HG03521 (cell line): ENCODE measurements around the gene TCEANC2.
"Not testable (repeated sequence)": the region's sequence is repeated elsewhere in the genome, so short reads cannot be mapped to it uniquely, and the experiment has no call there.

Experiments used
- ATAC-seq: cut with Tn5 transposase; IDR thresholded peaks from one replicate; pipeline ENCODE4 v1.9.1; 2021; ENCODE audit warnings: mild to moderate bottlenecking, moderate library complexity; ENCODE audit not compliant: unreplicated experiment

Gene TCEANC2

DNA sequence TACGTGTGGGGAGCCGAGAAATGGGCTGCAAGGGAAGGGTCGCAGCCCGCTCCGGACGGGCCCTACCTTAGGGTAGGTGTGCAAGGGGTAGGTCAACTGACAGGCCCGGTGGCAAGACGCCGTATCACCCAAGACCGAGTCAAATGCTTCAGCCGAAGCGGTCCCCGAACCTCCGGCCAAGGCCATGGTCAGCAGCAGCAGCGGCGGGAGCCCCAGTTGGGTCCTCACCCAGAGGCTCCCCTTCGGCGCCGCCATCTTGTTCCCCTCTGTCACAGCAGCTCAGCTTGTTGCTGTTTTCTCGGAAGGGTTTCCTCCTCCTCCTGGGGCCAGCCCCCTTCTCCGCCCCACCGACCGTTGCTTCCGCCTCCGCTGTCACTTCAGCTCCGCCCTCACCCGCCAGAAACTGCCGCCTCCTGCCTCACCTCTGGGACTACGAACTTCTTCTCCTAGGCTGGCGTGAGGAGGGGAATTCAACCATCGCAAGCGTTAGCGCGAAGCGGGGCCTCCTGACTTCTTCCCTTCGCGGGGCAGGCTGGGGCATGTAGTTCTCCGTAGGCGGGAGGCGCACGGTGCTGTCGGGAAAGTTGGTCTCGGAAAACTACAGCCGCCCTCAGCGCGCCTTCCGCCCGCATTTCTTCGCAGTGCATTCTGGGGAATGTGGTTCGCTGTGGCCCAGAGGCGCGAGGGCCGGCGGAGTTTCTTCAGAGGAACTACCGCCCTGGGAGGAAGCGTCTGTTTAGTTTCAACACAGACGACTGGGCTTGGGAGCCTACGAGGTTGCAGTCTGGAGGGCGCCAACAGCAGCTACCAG is at the start of gene TCEANC2, which contains the start of gene TMEM59:
TCEANC2 (plus strand) TSS at position 675 of the 811 bp plus-strand sequence. CDS start 815 bp downstream, outside the sequence.
TMEM59 (minus strand) TSS at position 271 of the 811 bp plus-strand sequence; CDS start at position 255, 16 bp downstream.
- peak; percentile 90 for ATAC-seq

DNA sequence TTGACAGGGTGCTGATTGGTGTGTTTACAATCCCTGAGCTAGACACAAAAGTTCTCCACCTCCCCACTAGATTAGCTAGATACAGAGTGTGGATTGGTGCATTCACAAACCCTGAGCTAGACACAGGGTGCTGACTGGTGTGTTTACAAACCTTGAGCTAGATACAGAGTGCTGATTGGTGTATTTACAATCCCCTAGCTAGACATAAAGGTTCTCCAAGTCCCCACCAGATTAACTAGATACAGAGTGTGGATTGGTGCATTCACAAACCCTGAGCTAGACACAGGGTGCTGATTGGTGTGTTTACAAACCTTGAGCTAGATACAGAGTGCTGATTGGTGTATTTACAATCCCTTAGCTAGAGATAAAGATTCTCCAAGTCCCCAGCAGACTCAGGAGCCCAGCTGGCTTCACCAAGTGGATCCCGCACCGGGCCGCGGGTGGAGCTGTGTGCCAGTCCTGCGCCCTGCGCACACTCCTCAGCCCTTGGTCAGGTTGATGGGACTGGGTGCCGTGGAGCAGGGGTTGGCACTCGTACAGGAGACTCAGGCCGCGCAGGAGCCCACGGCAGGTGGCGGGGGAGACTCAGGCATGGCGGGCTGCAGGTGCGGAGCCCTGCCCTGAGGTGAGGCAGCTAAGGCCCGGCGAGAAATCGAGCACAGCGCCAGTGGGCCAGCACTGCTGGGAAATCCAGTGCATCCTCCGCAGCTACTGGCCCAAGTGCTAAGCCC is 49.5 kb upstream of the TCEANC2 start:
- not testable (repeated sequence) for ATAC-seq

DNA sequence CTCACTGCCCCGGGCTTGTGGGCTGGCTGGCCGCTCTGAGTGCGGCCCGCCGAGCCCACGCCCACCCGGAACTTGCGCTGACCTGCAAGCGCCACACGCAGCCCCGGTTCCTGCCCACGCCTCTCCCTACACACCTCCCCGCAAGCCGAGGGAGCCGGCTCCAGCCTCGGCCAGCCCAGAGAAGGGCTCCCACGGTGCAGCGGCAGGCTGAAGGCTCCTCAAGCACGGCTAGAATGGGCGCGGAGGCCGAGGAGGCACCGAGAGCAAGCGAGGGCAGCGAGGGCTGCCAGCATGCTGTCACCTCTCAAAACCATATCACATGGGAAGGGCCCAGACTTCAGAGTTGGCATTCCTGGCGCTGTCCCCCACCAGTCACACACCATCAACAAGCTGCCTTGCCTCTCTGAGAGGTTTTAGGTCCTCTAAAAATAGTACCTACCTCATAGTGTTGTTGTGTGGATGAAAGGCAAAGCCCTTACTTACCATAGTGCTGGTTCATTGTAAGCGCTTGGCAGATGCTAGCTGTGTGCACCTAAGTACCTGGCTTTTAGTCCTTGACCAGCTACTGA is 48.8 kb upstream of the TCEANC2 start:
- no peak for ATAC-seq

DNA sequence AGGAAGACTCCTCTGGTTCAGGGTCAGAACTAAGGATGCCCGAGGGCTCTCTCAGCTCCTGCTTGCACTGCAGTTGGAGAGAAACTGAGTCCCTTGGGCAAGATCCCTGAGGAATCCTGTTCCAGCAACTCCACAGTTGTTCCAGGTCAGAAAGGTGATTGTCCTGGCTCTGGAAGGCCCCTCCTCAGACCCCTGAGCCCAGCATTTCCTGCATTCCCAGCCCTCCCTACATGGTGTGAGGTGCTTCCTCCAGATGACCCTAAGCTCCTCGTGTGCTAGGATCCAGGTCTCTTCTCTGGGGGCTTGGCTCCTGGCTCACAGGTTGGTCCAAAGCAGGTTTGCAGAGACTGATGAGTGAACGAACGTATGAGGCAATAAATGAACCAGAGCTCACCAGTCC is 46.9 kb upstream of the TCEANC2 start:
- ATAC-seq, result no peak

DNA sequence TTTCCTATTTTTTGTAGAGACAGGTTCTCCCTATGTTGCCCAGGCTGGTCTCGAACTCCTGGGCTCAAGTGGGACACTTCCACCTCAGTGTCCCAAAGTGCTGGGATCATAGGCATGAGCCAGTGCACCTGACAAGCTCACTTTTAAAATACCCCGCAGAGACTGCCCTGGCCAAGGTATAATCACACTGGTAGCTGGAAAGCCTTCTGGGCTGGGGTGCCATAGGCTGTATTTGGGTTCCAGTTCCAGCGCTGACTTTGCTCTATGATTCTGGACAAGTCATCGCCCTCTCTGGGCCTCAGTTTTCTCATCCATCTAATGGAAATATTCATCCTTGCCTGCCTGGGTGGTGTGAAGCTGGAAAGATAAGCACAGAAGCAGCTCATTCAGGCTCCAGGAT is 45.8 kb upstream of the TCEANC2 start:
- ATAC-seq, result no peak

DNA sequence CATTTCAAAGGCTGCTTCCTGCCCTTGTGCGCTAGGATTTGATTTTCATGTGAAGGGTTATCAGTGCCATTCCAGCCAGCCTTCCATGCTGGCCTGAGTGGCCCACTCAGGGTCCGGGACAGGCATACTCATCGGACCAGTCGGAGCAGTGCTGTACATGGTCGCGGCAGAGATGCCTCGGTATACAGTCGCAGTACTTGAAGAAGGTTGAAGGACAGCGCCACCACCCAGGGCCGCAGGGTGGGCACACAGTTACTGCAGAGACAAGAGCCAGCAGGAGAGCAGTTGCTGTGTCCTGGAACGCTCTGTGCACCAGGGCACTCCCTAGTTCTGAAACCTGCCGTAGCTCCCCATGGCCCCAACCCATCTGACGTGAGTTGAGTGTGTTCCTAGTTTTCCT is 44.5 kb upstream of the TCEANC2 start:
- no peak for ATAC-seq

DNA sequence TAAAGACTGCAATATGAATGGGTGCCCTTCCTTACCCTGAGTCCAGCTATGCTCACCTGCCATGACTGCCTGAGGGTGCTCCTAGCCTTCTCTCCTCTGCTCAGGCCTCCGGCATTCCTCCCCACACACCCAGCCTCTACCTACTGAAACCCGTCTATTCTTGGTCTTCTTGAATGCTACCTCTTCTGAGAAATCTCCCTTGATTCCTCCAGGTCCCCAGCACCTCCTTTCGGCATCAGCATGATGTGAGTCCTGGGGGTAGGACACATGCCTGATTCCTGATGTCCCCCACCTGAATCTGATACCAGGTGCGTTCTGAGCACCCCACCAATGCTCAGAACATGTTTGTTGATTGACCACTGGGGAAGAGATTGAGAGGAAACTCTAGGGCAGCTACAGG is 44.0 kb upstream of the TCEANC2 start:
- no peak for ATAC-seq

DNA sequence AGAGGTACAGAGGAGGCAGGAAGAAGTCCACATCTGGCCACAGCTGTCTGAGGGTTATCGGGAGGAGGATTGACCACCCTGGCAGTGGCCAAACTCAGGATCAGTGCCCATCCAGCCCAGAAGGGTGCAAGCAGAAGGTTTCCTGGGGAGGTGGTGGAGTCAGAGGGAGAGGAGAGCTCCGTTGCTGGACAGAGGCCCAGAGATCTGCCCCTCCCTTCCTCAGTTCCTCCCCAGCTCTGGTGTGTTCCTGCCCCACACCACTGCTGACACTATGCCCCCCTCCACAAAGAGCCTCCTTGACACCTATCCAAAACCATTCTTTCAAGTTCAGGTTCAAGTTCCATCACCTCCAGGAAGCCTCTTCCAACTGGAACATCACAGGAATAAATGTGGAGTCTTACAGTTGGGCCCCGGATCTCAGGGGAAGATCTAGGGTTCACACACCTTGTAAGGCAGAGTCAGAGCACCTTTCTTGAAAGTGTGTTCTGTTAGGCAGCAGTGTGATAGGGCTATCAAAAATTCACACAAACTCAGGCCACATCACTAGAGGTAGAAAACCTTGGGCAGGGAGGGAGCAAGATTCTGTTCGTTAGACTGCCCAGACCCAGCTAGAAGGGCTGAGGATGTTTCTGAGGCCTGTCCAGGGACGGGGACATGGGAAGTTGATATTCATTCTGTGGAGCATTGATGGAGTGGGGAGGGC is 42.8 kb upstream of the TCEANC2 start:
- ATAC-seq, result no peak

DNA sequence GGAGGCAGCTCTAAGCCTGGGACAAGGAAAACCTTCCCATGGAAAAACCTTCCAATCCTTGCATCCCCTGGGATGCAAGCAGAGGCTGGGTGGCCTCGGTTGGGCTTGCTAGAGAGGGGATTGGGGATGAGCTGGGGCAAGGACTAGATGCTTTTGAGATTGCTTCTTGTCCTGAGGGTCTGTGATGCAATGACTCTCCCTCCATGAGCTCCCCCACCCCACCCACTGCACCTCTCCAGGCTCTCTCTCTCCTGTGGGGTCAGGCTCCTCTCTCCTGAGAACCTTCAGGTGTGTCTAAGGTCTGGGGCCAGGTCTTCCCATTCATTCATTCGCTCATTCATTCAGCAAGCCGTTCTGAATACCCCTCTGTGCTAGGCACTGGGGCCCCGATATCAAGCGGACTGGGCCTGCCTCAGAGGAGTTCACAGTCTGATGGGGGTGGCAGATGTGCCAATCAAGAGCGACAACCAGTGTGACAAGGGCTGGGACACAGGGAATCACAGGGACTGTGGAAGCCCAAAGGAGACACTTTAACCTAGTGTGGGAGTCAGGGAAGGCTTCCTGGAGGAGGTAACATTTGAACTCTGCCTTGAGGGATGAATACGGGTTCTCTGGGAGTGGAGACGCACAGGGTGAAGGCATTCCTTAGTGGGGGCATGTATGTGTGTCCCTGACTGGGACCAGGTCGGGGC is 41.9 kb upstream of the TCEANC2 start:
- ATAC-seq, result no peak

DNA sequence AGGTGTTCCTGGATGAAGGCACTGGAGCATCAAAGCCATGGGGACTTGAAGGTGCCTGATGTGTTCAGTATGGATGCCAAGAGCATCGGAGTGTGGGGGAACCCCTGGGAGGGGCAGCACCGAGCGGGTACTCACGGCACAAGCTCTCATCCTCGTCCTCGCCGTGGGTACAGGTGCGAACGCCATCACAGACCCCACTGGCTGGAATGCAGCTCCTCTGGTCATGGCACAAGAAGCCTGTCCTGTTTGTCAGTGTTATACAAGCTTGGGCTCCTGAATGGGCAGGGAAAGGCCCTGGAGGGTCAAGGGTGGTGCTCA is 41.4 kb upstream of the TCEANC2 start:
- no peak for ATAC-seq

DNA sequence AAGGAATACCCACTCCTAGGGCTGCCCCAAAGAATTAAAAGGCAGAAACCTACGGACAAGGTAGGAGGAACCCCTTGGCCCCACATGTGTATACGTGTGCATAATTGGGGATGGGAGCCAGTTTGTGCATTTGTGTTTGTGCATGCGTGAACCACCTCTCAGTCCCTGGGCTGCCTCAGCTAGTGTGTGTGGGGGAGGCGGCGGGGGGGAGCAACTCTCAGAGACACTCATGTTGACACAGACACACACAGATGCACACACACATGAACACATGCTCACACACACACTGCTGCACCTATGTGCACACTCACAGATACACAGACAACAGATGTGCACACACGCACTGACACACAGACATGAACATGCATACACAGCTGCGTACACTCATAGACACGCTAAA is 40.5 kb upstream of the TCEANC2 start:
- no peak for ATAC-seq

DNA sequence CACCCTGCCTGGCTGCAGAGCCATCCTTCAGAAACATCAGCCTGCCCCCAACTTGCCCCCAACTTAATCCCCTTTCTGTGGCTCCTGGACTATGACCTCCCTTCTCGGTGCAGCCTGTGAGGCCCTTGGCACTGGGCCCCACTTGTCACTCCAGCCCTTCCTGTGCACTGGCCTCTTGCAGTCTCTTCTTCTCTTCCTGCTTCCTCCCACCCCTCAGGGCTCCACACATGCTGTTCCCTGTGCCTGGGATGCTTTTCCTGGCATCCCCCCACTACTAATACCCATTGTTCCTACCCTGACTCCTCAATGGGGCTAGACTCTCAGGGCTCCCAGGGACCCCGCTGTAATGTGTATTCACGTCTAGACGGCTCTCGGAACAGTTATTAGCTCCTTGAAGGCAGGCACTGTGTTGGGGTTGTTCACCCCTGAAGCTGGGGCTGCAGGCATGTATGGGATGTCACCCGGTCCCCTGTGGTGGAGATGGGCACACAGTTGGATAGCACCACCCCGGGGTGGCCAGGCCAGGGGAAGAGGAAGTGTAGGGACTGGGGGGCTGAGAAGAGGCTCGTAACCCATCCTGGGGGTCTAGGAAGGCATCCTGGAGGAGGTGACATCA is 39.9 kb upstream of the TCEANC2 start:
- ATAC-seq, result no peak

DNA sequence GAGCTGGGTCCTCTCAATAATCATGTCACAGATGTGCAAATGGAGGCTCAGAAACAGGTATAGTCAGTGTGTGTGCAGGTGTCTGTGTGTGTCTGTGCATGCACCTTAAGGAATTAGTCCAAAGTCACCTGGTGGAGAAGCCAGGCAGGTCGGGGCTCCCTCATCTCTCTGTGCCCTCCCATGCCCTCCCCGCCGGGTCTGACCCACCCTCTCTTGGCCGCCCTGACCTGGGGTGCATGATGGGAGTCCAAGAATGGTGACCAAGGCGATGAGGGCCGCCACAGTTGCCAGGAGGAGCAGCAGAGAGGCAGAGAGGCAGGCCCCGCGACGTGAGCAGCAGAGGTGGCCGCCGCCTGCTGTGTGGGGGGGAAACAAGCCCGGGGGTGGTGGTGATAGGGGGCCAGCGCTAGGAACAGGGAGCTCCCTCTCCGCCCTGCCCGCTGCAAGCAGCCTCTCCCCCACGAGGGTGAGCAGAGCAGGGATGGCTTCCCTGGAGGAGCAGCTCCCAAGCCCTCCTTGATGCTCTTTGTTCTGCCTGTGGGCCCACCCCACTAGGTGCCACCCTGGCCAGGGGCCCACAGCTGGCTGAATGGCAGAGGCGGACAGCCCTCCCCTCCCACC is 39.3 kb upstream of the TCEANC2 start:
- no peak for ATAC-seq

DNA sequence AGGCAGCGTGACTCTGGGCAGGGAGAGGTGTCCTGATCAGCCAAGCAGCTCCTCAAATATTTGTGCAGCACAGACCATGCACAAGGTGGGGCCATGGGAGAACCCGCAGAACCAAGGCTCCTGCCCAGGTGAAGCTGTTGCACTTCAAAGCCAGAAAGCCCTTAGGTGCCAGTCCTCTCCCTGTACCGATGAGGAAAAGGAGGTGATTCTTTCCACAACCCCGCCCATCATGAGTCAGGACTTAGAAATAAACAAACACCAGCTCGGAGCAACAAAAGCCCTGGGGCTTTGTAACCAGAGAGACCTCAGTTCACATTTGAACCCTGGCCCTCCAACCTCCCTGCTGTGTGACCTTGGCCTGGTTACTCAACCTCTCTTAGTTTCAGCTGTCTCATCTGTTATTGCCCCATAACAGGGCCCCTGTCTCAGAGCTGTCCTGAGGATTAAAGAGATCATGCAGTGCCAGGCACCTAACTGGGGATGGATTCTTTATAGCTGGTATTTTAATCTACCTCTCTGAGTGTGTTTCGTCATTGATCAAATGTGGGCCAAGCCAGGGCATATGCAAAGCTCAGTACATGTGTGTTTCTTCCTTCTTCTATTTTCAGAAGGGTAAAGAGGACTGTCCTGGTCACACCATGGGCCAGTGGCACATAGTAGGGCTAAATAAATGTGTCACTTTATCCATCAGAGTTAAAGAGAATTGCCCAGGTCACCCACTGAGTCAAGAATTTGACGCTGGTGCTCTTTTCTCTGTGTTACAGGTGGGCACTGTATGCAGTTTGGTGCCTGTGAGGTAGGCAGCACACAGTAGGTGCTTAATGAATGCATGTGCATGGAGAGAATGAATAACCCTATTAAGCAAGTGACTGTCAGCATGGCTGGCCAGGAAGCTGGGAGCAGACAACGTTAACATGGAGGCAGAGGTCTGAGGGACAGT is 36.8 kb upstream of the TCEANC2 start:
- no peak for ATAC-seq

DNA sequence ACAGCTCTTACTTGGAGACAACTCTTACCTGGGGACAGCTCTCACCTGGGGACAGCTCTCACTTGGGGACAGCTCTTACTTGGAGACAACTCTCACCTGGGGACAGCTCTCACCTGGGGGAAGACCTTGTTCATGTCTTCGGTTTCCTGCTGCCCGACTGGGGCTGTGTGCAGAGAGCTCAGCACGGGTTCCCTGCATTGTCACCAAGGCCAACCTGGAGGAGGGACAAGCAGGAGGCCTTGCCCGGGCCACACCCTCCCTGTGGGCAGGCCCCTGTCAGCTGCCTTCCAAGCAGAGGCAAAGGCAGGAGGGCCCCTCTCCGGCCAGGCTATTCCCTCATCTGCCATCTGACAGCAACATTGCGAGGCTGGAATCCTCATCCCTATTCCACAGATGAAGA is 35.4 kb upstream of the TCEANC2 start, which contains the start of gene LDLRAD1:
LDLRAD1 (minus strand) TSS at position 208 of the 400 bp plus-strand sequence; CDS start at position 134, 74 bp downstream.
- ATAC-seq, result no peak

DNA sequence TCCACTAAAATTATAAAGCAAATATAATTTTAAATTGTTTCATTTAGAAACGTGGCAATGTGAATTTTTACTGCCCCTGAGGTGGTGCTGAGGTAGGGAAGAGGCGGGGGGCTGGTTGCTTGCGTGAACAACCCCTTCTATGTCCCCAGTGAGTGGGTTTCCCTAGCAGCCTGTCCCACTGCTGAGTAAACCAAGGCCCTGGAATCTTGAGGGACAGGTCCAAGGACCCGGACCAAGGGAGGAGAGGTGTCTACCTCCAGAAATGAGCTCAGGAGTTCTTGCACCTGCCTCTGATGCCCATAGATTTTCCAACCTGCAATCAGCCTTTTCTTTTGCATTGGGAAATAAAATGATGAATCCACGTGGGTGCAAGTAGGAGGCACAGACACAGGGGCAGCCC is 34.8 kb upstream of the TCEANC2 start:
- no peak for ATAC-seq

DNA sequence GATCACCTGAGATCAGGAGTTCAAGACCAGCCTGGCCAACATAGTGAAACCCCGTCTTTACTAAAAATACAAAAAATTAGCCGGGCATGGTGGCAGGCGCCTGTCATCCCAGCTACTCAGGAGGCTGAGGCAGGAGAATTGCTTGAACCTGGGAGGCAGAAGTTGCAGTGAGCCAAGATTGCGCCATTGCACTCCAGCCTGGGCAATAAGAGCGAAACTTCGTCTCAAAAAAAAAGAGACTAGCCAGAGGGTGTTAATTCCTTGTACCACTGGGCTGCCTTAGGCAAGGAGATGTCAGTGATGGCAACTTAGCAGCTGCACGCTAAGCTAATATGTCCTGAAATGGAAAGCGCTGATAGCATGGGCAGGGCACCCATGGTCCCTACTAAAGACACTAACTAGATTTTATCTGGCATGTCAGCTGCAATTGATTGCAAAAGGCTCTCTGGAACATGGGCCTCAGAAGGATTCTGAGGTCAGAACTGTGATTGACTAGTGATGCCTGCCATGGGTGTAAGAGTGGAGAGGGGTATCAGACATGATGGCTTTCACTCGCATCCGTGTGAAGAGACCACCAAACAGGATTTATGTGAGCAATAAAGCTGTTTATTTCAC is 33.7 kb upstream of the TCEANC2 start:
- ATAC-seq, result not testable (repeated sequence)

DNA sequence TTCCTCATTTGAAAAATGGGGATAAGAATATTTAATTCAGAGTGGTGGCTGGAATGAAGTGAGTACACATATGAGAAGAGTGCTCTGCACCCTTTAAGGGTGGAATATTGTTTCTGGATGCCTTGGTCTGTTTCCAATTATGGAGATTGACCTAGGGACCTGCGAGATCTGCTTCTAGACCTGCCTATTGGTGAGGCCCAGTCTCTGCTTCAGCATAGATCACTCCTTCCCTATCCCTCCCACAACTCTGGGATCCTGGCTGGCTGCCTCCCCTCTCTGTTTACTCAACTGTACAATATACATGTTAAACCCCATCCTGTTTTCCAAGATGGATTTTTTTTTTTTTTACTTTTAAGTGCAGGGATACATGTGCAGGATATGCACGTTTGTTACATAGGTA is 29.1 kb upstream of the TCEANC2 start:
- no peak for ATAC-seq
